ENCODE data around the gene RBM33.
A peak's percentile ranks its signal among the peaks of the same experiment; 100 is the strongest.

Gene RBM33

DNA sequence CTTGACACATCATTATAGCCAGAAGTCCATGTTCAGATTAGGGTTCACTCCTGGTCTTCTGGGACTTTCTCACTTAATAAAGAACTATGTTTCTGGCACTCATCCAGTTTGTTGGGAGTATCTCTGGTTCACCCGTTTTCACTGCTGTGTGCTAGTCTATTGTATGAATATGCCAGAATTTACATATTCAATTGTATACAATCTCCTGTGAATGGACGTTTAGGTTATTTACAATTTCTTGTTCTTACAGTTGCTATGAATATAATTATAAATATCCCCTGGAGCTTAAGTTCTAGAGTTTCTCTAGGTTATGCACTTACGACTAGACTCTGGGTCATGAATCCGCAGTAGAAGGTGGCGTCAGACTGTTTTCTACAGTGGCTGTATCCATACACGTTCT is 20.0 kb upstream of the RBM33 start:
- DNase-seq = no peak

DNA sequence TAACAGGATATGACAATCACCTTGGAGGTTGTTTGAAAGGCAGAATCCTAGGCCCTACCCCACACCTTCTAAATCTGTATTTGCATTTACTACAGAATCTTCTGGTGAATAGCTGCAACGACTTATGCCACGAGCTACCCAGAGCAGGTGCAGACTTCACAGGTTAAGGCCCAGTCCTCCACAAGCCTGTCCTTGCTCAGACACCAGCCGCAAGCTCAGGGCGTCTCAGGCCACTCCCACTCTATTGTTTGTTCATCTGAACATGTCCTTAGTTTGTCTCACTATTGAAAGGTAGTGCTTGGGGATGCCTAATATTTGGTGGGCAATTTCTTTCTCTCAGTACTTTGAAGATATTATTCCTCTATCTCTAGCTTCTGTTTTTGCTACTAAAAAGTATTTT is 18.9 kb upstream of the RBM33 start:
- DNase-seq = no peak

DNA sequence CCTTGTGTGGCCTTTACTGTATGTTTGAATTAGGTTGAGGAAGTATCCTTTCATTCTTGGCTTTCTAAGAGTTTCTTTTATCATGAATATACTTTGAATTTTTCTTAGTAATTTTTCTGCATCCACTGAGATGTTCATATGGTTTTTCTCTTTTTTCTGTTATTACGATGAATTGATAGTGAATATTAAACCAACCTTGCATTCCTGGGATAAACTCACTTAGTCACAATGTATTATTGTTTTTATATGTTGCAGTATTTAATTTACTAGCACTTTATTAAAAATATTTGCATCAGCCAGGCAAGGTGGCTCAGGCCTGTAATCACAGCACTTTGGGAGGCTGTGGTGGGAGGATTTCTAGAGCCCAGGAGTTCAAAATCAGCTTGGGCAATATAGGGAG is 15.3 kb upstream of the RBM33 start:
- DNase-seq = no peak

DNA sequence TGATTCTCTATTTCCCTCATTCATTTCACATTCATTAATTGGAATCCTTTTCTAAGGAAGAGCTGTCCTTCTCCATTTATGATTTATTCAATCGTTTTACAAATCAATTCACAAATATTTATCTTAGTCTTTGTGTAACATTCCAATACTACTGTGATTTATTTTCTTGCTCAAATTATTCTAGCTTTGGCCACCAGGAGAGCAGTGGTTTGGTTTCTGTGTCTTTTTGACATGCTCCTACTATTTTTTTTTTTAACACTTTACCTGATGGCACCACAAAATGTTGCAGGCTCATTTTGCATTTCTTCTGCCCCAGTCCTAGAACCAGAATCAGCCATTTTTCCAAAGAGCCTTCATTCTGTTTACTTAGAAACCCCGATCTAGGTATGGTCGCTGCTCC is 13.3 kb upstream of the RBM33 start:
- DNase-seq = no peak

DNA sequence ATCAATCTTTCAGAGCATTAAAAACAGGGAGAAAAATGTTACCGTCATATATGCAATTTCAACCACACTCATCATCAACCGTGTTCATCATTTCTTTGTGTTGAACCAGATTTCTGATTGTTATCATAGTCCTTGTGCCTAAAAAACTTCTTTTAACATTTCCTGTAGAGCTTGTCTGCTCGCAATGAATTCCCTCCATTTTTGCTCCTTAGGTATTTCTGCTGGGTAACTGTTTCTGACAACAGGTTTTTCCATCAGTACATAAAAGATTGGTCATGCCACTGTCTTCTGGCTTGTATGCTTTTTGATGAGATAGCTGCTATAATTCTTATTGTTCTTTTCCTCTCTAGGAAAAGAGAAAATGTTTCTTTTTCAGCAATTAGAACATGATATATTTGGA is 8.6 kb upstream of the RBM33 start:
- no peak for DNase-seq

DNA sequence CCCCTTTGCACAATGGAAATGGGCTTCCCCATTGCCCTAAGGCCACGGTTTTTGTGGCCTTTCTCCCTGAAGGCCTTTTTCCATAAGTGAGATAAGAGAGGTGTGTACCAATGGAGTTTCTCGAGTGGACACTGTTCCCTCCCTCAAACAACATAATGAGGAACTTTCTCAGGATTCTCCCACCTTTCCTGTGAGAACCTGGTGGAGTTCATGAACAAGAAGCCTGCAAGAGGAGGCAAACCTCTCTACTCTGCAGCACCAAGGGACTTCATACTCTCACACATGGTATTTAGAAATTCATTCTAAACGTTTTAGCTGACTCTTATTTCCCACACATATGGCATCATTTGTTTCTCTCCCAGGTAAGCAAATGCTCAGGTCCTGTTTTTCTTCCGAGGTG is 7.3 kb upstream of the RBM33 start:
- no peak for DNase-seq

DNA sequence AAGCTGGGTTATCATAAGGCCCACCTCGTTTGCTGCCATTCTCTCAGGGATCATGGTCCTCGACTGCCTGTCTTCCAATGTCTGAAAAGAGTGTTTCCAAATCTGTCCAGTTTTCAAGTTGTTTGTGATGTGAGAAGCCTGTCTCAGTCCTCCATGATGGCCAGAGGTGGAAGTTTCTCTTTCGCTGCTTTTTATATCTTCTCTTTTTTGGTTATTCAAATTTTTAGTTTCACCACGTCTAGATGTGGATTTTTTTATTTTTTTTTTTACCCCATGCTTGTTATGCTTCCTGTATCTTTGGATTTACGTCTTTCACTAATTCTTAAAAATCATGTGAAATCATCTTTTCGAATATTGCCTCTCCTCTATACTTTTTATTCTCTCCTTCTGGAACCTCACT is 6.1 kb upstream of the RBM33 start:
- DNase-seq = no peak

DNA sequence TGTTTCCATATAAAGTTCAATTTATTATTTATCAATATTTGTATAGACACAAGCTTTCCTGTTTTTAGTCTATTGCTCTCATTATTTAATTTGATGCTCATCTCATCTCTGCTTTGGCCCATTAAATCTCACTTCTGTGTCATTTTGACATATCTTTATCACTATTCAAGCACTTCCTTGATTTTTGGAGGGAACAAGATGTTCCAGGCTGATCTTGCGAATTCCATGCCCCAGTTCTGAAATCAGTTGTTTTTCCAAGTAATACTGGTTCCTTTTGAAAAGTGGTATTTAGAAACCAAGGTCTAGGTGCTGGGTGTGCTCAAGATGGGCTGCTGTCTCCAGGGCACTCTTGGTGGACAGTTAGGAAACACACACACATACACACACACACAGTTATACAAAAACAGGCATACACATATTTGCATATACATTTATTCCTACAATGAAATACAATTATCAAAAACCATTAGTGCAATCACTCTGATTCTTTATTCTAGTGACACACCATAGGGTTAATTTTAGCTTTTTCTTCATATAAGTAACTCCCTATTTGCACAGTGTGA is 4.4 kb upstream of the RBM33 start:
- DNase-seq = no peak

DNA sequence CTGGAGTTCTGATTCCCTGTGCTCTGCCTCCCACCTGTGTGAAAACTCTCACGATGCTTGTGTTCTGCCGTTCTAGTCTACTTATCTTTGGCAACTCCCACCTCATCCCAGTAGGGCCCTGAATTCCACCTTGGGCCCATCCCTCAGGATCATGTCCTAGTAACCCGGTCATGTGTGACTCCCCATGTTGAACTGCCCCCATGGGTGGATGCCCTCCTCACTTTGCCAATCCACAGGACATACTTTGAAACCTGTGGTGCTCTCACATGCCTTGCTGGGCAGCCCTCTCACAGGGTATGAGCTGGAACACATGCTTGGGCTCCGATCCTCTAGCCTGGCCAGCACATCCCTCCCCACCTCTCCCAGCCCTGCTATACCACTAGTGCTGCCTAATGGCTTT is 3.8 kb upstream of the RBM33 start:
- DNase-seq = no peak

DNA sequence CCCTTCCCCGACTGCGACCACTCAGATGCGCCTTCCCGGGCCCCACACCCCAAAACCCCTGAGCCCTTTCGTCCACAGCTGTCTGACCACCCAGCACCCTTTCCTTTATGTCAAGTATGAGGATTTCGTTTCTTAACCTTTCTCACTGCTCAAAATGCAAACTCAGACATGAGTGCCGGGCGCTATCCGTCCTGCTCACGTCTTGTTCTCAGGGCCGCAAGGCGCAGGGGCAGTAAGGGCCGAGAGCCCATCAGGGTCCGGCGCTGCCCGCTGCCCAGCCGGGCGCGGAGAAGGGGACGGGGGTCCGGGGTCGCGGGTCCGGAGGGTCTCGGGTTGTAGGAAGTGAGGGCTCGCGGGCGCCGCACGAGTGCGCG is 670 bp upstream of the RBM33 start:
- DNase-seq = no peak

DNA sequence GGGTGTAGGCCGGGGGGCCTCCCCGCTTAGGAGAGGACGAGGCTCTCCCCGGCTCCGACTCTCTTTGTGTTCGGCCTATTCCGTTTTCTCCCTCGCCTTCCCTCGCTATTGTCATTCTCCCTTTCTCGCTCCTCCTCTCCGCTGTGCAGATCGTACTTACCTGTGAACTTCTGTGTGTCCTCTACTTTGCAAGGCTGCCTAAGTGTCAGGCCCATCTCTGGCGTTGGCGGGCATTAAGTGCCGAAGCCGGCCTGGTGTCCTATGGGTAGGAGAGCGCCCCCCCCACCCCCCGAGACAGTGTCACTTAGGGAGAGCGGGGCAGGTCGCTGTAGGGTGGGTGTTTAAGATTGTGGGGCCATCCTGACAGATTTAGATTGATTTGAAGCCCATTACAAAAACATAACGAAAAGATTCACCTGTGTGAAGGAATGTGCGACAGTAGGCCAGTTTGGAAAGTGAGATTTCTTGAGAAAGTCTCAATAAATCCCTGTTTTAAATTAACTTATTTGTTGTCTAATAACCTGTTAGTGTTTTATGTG is 579 bp downstream of the RBM33 start:
- DNase-seq = peak; percentile 39 to 41

DNA sequence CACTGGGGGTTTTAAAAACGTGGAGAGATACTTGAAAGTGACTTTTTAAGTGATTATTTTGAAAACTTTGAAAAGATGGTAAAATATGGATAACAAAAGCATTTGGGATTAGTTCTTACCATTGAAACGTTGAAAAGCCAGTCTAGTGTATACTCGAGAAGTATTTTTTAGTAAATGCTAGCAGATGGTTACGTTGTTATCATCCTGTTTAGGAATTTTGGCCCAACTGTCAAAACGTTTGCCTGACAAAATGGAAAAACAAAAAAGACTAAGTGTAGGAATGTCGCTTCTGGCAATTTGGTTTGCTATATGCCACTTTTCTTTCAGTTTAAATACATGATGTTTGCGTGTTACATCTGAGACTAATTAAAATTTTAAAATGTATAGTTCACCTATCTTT is 1.2 kb downstream of the RBM33 start:
- DNase-seq = no peak

DNA sequence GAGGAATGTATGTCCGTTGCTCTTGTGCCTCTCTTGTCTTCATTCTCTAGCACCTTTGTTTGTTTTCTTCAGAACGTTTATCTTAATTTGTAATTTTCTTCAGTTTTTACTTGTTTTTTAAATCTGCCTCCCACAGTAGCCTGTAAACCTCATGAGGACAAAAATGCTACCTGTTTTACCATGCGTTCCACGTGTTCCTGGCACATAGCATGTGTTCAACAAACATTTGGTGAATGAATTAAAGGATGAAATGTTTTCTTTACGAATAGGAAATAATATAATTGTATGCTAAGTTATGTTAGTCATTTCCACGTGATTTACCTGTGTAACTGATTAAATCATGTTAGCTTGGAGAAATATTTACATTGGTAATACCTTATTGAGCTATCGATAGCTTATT is 2.2 kb downstream of the RBM33 start:
- no peak for DNase-seq

DNA sequence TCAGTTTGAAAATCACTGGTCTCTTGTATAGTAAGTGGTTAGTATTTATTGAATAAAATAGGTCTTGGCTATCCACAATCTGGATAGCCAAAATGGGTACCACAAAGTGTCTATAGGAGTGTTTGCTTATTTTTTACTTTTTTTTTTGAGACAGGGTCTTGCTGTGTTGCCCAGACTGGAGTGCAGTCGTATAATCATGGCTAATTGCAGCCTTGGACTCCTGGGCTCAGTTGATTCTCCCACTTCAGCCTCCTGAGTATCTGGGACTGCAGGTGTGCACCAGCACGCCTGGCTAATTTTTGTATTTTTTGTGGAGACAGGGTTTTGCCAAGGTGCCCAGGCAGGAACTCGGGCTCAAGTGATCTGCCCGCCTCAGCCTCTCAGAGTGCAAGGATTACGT is 2.8 kb downstream of the RBM33 start:
- DNase-seq = no peak

DNA sequence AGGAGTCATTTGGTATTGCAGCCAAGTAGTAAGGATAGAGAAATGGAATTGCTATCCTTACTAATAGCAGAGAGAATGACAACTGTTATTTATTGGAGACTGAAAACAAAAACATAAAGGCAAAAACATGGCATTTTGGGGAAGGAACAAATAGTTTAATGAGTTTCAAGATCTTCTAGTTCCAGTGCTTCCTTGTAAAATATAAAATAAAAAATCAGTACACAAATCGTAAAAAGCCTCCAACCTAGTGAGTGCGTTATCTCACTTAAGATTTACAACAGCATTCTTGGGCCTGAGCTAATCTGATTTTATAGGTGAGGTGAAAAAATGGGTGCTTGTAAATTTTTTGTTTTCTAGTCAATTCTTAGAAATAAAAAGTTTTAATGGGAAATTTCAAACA is 3.3 kb downstream of the RBM33 start:
- no peak for DNase-seq

DNA sequence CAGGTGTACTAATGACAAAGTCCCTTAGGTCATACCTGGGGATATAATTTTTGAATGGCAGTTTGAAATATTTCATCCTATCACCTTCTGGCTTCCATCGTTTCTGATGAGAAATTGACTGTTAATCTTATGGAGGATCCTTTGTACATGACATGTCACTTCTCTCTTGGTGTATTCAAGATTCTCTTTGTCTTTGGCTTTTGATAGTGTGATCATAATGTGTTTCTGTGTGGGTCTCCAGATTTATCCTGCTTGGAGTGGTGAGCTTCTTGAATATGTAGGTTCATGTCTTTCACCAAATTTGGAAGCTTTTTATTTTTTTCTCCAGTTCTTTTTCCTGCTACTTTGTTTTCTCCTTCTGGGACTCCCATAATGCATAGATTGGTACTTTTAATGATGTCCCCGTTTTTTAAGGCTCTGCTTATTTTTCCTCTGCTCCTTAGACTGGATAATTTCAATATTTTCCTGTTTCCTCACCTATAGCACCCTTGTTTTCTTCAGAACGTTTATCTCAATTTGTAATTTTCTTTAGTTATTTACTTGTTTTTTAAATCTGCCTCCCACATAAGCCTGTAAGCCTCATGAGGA is 4.4 kb downstream of the RBM33 start:
- no peak for DNase-seq

DNA sequence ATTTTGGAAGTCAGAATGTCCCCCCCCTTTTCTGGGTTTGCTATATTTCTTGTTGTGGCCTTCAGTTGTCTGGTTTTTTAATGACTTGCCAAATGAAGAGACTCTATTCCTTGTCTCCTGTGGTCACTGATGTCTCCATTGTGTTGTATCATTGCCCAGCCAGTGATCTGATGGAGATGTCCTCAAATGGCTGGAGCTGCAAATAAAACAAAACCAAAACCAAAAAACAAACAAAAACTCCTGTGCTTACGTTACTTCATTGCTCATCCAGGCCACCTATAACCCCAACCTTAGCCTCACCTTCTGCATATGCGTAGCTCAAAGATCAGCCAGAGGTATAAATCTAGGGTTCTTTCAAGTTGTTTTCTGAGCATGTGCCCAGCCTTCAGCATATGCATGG is 5.1 kb downstream of the RBM33 start:
- no peak for DNase-seq

DNA sequence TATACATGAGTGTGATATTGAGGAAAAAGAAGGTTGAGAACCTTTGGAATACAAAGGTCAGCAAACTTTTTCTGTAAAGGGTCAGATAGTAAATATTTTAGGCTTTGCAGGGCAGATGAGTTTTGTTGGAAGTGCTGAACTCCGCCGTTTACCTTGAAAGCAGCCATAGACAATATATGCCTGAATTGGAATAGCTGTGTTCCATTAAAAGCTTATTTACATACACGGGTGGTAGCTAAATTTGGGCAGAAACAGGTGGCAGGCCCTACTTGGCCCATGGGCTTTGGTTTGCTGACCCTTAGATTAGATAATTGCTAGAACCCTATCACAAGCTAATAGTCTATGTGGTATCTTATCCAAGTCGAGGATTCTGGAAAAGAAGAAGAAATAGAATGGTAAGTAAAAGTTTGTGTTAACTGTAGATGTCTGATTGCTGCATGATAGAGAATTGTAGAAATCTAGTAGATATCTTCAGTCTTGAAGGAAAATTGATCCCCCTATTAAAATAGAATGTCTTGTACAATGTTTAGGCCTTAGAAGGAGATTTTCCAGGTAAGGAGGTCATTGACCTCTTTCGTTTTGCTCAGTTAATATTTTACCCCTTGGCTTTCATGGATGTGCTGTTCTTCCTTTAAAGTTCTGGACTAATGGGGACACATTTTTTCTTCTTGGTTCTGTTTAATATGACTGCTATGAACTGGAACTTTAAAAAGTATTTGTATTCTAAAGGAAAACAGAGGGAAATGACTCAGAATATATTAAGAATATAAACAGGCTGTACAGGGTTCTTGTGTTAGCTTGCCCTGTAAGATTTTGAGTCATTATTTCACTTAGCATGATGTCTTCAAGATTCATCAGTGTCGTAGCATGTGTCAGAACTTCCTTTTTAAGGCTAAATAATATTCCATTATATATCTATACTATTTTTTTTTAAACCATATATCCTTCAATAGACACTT is 8.0 kb downstream of the RBM33 start:
- DNase-seq = no peak

DNA sequence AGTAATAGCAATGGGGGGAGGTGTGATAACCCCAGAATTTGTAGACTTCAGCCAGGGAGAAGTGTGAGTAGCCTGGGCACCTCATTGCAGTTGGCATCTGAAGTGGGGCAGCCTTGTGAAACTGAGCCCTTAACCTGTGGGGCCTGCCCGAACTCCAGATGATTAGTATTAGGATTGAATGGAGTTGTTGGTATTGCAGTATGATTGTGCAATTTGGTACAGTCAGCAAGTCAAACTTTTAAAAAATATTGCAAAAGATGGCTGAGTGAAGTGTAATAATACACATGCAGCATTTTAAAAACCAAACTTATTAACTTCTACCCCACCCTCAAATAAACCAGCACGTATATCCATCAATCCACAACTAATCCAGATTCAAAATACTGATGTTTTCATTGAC is 9.3 kb downstream of the RBM33 start:
- peak; percentile 12 to 45 for DNase-seq

DNA sequence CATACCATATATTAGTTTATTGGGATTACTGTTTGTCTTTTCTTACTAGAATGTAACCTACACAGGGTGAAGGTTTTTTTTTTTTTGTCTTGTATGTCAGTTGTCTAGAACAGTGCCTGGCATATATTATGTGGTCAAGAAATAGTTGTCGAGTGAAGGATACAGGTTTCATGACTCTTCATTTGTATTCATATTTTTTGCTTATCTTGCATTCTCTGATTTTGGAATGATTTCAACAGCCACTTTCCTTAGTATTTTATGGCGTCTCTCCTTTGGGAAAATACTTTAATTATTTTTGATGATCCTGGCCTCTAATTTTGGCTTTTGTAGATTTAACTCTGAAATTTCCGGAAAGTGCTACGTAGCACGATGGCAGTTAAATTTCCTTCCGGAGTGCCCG is 12.4 kb downstream of the RBM33 start:
- no peak for DNase-seq

DNA sequence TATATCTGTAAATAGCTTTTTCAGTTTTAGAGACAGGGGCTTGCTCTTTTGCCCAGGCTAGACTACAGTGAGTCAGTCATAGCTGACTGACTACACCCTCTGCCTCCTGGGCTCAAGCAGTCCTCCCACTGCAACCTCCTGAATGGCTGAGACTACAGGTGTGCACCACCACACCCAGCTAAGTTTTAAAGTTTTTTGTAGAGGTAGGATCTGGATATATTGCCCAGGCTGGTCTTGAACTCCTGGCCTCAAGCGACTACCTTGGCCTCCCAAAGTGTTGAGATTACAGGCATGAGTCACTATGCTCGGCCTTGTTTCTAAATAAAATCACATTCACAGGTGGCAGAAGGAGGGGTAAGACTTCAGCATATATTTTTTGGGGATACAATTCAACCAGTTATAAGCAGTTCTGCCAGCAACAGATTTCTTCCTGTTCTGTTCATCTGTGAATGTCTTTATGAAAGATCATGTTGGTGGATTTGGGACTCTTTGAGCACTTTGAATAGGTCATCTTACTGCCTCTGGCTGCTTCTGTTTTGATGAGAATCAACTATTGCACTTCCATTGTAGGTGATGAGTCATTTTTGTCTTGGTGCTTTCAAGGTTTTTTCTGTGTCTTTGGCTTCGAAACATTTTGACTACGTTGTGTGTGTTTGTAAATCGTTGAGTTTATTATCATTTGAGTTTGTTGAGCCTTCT is 15.7 kb downstream of the RBM33 start:
- peak; percentile 7 to 32 for DNase-seq

DNA sequence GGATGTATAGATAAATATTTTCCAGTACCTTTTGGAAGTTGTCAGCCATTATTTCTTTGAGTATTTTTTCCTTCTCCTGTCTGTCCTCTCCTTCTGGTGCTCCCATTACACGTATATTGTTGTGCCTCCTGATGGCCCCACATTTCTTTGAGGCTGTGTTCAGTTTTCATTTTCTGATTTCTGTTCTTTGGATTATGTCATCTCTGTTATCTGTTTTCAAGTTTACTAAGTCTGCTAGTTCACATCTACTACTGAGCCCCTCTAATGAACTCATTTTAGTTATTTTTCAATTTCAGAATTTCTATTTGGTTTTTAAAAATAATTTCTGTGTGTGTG is 16.3 kb downstream of the RBM33 start:
- DNase-seq = no peak

DNA sequence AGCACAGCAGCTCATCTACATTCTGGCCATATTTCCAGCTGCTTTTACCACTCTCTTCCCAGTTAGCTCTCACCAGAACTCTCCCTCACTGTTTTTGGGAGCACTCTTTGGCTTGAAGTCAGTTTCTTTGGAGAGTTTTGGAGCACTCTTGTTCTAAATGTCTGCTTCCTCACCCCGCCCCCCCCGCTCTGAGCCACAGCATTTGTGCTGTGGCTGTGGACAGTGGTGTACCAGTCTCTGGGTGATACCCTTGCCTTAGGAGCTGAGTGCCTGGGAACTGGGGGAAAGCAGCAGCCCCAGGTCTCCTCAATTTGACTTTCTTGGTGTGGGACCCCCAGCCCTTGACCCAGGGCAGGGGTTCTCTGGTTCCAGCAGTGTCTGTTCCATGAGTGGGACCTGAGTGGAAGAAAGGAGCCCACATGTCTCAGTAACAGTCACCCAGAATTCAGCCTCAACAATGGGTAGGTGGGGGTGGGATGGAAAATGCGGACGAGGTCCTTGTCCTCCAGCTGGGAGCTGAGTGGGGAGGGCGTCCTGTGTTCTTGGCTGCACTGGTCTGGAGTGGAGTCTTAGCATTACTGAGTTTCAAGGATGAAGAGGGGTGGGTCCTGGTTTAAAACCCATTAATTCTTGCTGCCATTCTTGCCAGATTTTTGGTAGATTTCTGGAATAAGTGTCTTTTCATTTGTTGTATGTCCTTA is 18.0 kb downstream of the RBM33 start:
- DNase-seq = no peak
